GM18498 (cell line): ENCODE measurements around the gene ANKDD1B.
"Not testable (repeated sequence)": the region's sequence is repeated elsewhere in the genome, so short reads cannot be mapped to it uniquely, and the experiment has no call there.

Experiments
- ATAC-seq: cut with Tn5 transposase; IDR thresholded peaks from one replicate; pipeline ENCODE4 v1.9.1; 2021; ENCODE audit warnings: mild to moderate bottlenecking, moderate library complexity; ENCODE audit not compliant: unreplicated experiment

The ANKDD1B gene

GRCh38 chr5:75695472-75696351 lies 84.5 kb downstream of the ANKDD1B start:
- not testable (repeated sequence) for ATAC-seq

DNA sequence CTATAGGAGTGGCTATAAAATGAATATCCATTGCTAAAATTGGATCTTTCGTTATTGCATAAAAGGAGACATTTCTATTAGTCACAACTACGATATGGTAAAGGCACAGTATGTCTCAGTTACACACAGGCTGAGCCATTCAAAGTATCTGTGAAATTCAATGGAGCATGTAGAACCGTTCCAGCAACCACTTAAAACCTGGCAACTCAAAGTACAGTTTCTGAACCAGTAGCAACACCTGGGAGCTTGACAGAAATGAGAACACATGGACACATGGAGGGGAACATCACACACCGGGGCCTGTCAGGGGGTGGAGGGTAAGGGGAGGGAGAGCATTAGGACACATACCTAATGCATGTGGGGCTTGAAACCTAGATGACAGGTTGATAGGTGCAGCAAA lies 90.6 kb downstream of the ANKDD1B start:
- no peak for ATAC-seq

- ATAC-seq, result no peak
Measured at GRCh38 chr5:75706016-75706415, 94.8 kb downstream of the ANKDD1B start.

GRCh38 chr5:75706775-75707174 lies 95.5 kb downstream of the ANKDD1B start:
- ATAC-seq, result no peak

DNA sequence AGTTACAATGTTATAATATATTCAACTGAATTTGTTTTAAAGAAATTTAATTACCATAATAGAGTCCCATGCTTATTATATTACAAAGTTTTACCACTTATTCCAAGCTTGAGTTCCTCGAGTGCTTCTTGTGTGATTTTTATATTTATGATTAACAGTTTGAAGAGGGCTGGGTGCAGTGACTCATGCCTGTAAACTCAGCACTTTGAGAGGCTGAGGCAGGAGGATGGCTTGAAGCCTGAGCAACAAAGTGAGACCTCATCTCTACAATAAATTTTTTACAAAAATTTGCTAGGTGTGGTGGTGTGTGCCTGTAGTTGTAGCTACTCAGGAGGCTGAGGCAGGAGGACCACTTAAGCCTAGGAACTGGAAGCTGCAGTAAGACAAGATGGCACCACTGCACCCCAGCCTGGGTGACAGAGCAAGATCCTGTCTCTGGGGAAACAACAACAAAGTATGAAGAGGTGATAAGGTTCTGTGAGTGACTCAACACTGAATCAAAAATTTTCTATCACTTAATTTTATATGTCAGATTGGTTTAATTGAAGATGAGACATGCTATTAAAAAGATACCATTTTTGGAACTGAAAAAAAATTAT lies 96.8 kb downstream of the ANKDD1B start:
- no peak for ATAC-seq

- ATAC-seq, result no peak
Measured at GRCh38 chr5:75710637-75711036, 99.4 kb downstream of the ANKDD1B start.

DNA sequence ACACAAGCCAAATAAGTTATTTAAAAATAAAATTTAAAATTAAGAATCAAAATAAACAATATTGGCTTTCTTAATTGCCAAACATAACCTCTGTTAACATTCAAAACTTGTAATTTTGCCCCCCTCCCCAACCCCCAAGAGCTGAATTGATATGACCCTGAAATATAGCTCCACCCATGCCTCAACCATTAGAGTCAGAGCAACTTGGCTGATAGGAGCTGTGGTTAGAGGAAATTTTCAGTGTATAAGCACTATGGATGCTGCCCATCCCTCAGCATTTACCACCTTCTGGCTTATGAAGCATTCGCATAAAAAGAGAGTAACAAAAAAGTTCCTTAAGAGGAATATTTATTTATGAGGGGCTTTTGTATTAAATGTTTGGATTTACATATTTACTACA lies 99.9 kb downstream of the ANKDD1B start:
- no peak for ATAC-seq

- no peak for ATAC-seq
Measured at GRCh38 chr5:75712091-75712490, 100.8 kb downstream of the ANKDD1B start.

- peak; percentile 18 for ATAC-seq
Measured at GRCh38 chr5:75716715-75717081, 105.4 kb downstream of the ANKDD1B start.

DNA sequence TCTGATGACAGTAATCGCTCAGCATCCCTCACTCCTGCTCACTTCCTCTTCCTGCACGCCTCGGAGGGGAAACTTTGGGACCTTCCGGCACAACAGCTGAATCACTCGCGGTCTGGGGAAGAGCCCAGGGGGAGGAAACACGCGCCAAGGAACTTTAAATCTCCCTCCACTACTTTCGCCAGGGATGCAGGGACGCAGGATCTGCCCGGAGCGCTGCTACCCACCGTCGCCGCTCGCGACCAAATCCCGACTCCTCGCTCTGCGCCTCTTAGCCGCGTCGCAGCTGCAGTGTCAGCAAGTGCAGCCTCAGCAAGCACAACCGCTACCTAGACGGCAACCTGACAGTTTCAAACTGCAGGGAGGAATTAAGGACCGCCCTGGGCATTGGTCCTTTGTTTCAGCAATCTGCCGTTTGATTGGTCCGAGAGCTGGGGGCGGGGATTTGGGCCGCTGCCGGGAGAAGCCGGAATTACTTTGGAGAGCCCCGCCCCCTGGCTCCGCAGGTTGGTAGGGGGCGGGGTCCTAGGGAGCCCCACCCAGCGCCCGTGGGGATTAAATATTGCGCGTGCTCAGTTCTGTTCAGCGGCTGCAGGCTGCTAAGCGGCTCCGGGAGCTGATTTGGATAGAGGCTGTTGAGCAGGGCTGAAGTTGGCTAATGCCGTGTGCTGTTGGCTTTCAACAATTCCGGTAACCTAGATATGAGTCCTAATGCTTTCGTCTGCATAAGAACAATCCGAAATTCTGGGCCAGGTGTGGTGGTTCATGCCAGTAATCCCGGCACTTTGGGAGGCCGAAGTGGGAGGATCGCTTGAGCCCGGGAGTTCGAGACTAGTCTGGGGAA lies 106.0 kb downstream of the ANKDD1B start, which contains the start of gene POC5:
Gene POC5, minus strand, starts transcription at position 356 of the 841 bp plus-strand sequence. CDS start 4,500 bp downstream, outside the sequence.
- ATAC-seq, result peak; percentile 97

- no peak for ATAC-seq
Measured at GRCh38 chr5:75720882-75721281, 109.6 kb downstream of the ANKDD1B start.
